Epithelial cell of proximal tubule (primary cell): Measurements from ENCODE around the gene PRKAG3. TPM values are rescaled to one million over a fixed set of nuclear protein-coding genes. Genes with fewer than 3 reads are reported as not detected.

ENCODE experiments used
- DNase-seq: peaks from one replicate; pipeline ENCODE4 v3.0.0-alpha.2; 2011; ENCODE audit warnings: low read depth
- H3K4me3 ChIP-seq: 2 replicates; pipeline ENCODE4 v1.5.1; 2011; ENCODE audit warnings: low read depth, mild to moderate bottlenecking, low read length
- total RNA-seq: library from RNA; depleted of rRNA; stranded (reverse); fragments of >200 nt; gene quantifications from 2 replicates; pipeline ENCODE4 v1.2.3, GENCODE V29; 2015
- TF ChIP-seq, protein P1 (sequence below): conservative IDR thresholded peaks from 2 replicates; pipeline ENCODE4 v1.5.1; 2012; ENCODE audit warnings: low read depth, mild to moderate bottlenecking, low read length

The PRKAG3 gene
- total RNA-seq, 1 donor from 2014 or later = not detected

DNA sequence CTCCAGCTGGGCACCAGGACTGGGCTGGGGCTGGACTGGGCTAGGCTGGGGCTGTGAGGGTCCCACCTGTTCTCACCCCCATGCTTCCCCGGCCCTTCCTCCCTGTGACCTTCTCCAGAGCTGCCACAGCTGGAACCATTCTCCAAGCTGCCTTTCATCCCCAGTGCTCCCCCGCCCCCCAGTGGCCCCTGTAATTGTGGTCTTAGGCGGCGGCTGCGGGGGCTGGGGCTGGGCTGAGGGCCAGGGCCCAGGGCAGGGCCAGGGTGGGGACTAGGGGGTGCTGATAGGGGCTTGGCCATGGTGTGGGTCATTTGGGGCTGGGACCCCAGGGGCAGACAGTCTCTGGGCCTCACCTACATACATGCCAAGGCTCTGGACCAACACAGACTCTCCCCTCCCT, 46.3 kb upstream of the PRKAG3 start:
- DNase-seq = no peak
- TF ChIP-seq, protein P1, sequence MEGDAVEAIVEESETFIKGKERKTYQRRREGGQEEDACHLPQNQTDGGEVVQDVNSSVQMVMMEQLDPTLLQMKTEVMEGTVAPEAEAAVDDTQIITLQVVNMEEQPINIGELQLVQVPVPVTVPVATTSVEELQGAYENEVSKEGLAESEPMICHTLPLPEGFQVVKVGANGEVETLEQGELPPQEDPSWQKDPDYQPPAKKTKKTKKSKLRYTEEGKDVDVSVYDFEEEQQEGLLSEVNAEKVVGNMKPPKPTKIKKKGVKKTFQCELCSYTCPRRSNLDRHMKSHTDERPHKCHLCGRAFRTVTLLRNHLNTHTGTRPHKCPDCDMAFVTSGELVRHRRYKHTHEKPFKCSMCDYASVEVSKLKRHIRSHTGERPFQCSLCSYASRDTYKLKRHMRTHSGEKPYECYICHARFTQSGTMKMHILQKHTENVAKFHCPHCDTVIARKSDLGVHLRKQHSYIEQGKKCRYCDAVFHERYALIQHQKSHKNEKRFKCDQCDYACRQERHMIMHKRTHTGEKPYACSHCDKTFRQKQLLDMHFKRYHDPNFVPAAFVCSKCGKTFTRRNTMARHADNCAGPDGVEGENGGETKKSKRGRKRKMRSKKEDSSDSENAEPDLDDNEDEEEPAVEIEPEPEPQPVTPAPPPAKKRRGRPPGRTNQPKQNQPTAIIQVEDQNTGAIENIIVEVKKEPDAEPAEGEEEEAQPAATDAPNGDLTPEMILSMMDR = no peak
- no peak overlapping the region for H3K4me3 ChIP-seq

DNA sequence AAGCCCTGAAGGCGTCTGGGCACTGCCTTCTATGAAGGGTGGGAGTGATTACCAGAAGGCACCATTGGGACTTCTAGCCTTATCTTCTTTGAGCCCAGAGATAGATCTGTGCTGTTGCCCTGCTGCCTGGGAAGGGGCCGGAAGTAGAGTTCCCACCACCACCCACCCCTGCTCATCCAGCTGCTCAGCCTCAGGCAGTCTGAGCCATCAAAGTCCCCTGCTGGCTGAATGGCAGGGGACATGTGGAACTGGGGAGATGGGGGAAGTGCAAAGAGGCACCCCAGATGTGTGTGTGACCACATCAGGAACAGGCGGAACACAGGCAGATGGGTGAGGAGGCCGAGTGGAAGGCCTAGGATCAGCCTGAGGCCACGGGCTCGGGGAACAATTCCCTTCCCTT, 45.7 kb upstream of the PRKAG3 start:
- DNase-seq = no peak
- TF ChIP-seq, protein P1 = no peak
- H3K4me3 ChIP-seq = no peak overlapping the region

DNA sequence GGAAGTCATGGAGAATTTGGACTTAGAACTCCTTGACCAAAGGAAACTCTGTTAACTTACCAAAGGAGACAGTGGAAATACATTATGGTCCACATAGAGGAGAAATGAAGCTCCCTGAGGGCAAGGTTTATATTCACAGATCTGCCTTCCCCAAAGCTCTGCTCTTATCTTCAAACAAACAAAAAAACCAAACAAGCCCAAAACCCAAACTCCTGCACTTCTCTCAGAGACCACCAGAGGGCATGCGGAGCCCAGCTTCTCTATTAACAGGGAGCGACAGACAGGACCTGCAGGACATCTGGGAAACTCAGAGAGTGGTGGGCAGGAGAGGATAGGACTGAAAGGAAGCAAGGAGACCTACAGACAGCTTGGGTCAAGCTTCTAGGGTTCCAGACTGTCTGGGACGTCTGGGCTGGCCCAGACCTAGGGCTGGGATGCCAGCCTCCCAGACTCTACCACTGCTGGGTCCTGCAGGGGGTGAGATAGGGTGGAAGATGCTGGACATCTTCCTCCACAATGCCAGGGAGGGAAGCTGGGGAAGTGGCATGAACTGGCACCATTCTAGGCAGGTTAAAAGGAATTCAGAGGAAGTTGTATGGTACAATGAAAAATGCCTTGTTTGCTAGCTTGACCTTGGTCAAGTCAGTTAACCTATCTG, 45.1 kb upstream of the PRKAG3 start:
- no peak overlapping the region for H3K4me3 ChIP-seq
- no peak for DNase-seq
- TF ChIP-seq, protein P1 = peak; percentile 98

DNA sequence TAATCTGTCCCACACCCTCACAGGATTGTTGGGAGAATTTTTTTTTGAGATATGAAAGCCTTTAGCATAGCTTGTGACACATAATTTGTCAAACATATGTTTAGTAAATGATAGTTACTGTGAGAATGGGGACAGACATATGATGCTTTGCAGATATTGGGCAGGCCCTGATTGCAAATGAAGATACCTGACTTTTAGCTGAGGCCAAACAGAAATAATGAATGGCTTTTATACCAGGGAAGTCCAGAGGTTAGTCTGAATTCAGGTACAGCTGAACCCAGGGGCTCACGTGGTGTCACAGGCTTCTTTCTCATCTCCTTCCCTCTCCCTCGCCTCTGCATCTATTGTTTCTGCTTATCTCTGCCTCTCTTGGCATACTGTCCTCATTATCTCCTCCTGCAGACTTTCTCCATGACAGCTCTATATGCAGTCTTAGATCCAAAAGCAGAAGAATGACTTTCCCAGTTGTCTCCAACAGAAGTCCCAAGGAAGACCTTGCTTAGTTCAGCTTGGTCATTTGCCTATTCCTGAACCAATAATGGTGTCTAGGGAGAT, 44.2 kb upstream of the PRKAG3 start:
- H3K4me3 ChIP-seq = no peak overlapping the region
- TF ChIP-seq, protein P1 = no peak
- DNase-seq = no peak

DNA sequence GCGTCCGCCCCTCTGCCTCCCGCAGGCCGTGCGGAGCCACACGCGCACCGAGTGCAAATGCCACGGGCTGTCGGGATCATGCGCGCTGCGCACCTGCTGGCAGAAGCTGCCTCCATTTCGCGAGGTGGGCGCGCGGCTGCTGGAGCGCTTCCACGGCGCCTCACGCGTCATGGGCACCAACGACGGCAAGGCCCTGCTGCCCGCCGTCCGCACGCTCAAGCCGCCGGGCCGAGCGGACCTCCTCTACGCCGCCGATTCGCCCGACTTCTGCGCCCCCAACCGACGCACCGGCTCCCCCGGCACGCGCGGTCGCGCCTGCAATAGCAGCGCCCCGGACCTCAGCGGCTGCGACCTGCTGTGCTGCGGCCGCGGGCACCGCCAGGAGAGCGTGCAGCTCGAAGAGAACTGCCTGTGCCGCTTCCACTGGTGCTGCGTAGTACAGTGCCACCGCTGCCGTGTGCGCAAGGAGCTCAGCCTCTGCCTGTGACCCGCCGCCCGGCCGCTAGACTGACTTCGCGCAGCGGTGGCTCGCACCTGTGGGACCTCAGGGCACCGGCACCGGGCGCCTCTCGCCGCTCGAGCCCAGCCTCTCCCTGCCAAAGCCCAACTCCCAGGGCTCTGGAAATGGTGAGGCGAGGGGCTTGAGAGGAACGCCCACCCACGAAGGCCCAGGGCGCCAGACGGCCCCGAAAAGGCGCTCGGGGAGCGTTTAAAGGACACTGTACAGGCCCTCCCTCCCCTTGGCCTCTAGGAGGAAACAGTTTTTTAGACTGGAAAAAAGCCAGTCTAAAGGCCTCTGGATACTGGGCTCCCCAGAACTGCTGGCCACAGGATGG, 42.0 kb upstream of the PRKAG3 start:
- TF ChIP-seq, protein P1 = no peak
- H3K4me3 ChIP-seq = no peak overlapping the region
- DNase-seq = no peak

DNA sequence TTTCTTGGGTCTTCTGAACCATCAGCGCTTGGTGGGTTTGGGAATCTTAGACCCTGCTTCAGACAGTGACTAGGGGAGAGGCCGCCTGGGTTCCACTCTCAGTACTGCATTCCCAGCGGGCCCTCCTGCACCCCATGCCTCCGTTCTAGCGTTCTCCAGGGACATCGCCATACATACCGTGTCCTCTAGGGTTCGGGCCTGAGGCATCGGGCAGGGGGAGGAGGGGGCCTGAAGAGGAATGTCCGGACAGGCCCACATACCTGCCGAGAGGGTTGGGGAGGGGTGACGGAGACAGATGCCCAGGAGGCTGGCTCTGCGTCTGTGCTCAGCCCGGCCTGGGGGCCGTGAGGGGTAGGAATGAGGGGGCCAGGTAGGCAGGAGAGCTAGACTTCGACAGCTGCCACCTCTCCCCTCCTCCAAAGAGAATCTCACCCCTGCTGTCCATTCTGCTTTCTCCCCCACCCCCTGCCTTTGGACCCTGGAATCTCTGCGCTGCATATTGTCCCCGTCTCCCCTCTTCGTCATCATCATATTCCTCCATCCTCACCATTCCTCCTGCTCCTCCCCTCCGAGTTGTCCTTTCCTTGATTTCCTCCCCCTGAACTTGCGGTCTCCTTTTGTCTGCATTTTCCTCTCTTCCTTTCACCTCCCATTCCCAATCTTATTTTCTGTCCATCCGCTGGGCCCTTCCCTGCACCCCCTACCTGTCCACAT, 41.2 kb upstream of the PRKAG3 start:
- H3K4me3 ChIP-seq = no peak overlapping the region
- TF ChIP-seq, protein P1 = no peak
- no peak for DNase-seq
